Neutrophil (primary cell): Measurements from ENCODE around the gene HS6ST3.

ENCODE experiments used
- H3K27ac ChIP-seq: fragments of 200-600 bp; sonication (generic); 2 replicates; pipeline ENCODE4 v1.5.1; 2016; ENCODE audit warnings: mild to moderate bottlenecking, moderate library complexity
- H3K27me3 ChIP-seq: fragments of 200-600 bp; sonication (generic); 2 replicates; pipeline ENCODE4 v1.6.0; 2016; ENCODE audit warnings: mild to moderate bottlenecking
- H3K36me3 ChIP-seq: fragments of 200-600 bp; sonication (generic); 2 replicates; pipeline ENCODE4 v1.5.1; 2017
- H3K4me1 ChIP-seq, 2 experiments: fragments of 200-600 bp in 1 of 2; sonication (generic) in 1 of 2; 1 replicate in 1 of 2; 2 replicates in 1 of 2; pipeline versions ENCODE4 v1.5.1 to v1.6.1; 2013 to 2016; ENCODE audit warnings: low read depth in 1 of 2, low read length in 1 of 2, mild to moderate bottlenecking in 1 of 2, moderate library complexity in 1 of 2; ENCODE audit not compliant: control insufficient read depth in 1 of 2, insufficient read depth in 1 of 2
- H3K4me3 ChIP-seq, 2 experiments: fragments of 200-600 bp in 1 of 2; sonication (generic) in 1 of 2; 1 replicate in 1 of 2; 2 replicates in 1 of 2; pipeline ENCODE4 v1.5.1; 2013 to 2016; ENCODE audit warnings: low read depth in 1 of 2, low read length in 1 of 2, mild to moderate bottlenecking in 1 of 2, moderate library complexity in 1 of 2
- H3K9me3 ChIP-seq: fragments of 200-600 bp; sonication (generic); 2 replicates; pipeline ENCODE4 v1.5.1; 2016
- TF ChIP-seq, protein P1 (sequence below): fragments of 200-600 bp; sonication (generic); IDR thresholded peaks from 2 replicates; pipeline ENCODE4 v1.5.1; 2016; ENCODE audit warnings: antibody characterized with exemption

The HS6ST3 gene

DNA sequence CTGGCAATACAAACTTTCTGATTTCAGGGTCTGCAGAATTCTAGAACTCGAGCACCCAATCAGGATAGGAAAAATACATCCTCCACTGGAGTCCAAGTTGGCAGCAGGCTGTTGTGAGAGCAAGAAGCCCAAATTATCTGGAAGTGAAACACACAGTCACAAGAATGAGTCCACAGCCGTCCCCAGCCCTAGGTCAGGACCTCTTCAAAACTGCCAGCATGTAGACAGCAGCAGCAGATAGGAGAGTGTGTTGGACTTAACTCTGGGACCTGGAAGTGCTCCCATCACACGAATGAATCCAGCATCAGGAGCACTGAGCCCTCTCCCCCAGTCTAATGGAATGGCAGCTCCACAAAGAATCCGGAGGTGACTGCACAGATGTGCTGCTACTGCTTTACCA, 483.7 kb downstream of the HS6ST3 start:
- TF ChIP-seq, protein P1, sequence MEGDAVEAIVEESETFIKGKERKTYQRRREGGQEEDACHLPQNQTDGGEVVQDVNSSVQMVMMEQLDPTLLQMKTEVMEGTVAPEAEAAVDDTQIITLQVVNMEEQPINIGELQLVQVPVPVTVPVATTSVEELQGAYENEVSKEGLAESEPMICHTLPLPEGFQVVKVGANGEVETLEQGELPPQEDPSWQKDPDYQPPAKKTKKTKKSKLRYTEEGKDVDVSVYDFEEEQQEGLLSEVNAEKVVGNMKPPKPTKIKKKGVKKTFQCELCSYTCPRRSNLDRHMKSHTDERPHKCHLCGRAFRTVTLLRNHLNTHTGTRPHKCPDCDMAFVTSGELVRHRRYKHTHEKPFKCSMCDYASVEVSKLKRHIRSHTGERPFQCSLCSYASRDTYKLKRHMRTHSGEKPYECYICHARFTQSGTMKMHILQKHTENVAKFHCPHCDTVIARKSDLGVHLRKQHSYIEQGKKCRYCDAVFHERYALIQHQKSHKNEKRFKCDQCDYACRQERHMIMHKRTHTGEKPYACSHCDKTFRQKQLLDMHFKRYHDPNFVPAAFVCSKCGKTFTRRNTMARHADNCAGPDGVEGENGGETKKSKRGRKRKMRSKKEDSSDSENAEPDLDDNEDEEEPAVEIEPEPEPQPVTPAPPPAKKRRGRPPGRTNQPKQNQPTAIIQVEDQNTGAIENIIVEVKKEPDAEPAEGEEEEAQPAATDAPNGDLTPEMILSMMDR, result no peak
- Histone ChIP-seq H3K4me3 (no peak overlapping the region), H3K9me3 (no peaks in the 10 kb centered on the region), H3K36me3 (no peaks in the 10 kb centered on the region), H3K27me3 (no peaks in the 10 kb centered on the region), H3K4me1 (no peaks in the 10 kb centered on the region), H3K27ac (no peak overlapping the region)

DNA sequence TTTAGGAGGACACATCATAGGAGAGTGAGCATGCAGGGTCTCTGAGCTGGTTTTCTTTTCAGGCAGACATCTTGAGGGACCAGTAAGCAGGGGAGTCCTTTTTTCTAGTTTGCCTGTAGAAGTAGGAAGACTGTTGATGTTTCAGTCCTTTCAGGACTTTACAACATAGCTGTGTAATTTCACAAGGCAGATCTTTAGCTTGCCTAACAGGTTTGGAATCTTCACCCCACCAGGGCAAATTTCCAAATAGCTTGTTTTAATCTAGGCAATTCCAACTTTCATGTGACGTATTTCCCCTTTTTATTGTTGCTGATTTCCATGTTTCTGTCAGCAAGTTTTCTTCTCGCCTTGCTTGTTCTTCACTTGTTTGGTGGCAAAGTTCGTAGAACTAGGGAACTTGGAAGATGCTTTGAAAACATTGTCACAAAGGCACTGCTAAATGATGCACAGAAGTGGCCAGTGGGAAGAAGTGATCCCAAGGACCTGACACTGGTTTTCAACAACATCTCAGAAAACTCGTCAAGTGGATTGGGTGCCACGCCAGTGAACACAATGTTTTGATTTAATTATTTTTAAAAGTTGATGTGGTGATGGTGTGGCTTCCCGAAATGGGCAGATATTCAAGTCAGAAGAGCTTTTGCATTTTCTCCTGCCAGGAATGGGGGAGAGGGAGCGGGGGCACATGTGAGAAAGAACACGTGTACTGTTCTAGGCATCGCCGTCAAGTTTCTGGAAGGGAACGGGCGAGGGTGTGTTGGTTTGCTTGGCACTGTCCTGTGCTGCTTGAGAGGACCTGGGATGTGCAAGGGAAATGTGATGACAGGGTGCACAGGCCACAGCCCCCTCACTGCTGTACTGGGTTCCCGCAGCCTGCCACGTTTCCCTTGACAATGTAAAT, 485.8 kb downstream of the HS6ST3 start:
- no peaks in the 10 kb centered on the region for H3K4me1 ChIP-seq
- H3K27me3 ChIP-seq, result no peaks in the 10 kb centered on the region
- no peak overlapping the region for H3K4me3 ChIP-seq
- H3K27ac ChIP-seq, result no peak overlapping the region
- H3K9me3 ChIP-seq, result no peaks in the 10 kb centered on the region
- H3K36me3 ChIP-seq, result no peaks in the 10 kb centered on the region
- TF ChIP-seq, protein P1, result no peak

DNA sequence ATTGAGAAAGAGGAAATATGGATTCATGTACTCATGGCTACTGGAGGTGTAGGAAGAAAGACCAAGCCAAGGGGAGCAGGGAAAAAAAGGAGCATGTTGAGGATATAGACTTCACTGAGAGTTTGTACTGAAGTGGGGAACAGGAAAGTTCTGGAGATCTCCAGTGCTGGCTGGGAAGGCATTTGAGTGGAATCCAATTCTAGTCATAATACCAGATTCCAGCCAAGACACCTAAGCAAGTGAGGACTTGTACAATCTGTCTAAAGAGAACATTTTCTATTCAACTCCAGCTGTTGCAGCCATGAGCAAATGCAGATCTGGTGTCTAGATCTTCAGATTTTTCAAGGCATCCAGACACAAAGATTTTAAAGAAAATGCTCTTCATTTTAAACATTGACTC, 491.8 kb downstream of the HS6ST3 start:
- Histone ChIP-seq H3K9me3 (no peaks in the 10 kb centered on the region), H3K4me1 (no peaks in the 10 kb centered on the region), H3K27ac (no peak overlapping the region), H3K4me3 (no peak overlapping the region), H3K27me3 (no peaks in the 10 kb centered on the region), H3K36me3 (no peaks in the 10 kb centered on the region)
- TF ChIP-seq, protein P1, result no peak

DNA sequence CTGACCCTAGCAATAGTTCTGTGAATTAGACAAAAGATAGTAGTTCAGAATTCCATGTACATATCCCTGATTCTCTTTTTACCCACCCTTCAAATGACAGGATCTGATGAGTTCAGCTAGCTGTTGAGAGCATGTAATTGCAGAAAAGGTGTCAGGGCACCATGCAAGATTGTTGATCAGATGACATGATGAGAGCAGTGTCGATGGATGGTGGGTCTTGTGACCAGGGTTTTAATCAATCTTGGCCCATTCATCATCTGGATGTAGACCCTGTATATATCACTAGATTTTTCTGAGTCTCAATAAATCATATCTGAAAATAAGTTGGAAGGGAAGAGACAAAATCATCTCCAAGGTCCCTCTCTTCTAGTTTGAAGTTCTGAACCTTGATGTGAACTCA, 525.3 kb downstream of the HS6ST3 start:
- TF ChIP-seq, protein P1, result no peak
- H3K36me3 ChIP-seq, result no peaks in the 10 kb centered on the region
- H3K27me3 ChIP-seq, result no peaks in the 10 kb centered on the region
- no peaks in the 10 kb centered on the region for H3K9me3 ChIP-seq
- no peak overlapping the region for H3K4me3 ChIP-seq
- no peak overlapping the region for H3K27ac ChIP-seq
- no peaks in the 10 kb centered on the region for H3K4me1 ChIP-seq

DNA sequence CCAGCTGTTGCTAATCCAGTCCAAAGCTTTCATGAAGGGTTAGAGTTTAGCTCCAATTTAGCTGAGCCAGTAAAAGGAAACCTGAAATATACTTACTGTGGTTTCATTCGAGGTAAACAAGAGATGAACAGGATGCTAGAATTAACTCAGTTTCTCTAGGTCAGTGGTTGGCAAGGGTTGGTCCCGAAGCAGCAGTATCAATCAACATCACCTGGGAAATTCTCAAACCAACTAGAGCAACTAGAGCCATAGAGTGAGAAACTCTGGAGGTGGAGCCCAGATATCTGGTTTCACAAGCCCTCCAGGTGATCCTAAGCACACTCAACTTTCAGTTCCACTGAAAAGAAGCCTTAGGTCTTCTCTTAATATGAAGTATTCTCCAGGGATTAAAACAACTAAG, 527.6 kb downstream of the HS6ST3 start:
- Histone ChIP-seq H3K27ac (no peak overlapping the region), H3K4me3 (no peak overlapping the region), H3K4me1 (no peaks in the 10 kb centered on the region), H3K36me3 (no peaks in the 10 kb centered on the region), H3K9me3 (no peaks in the 10 kb centered on the region), H3K27me3 (no peaks in the 10 kb centered on the region)
- TF ChIP-seq, protein P1, result no peak
